ENCODE results near the gene GYG1.
A peak's percentile ranks its signal among the peaks of the same experiment; 100 is the strongest.

The GYG1 gene

GRCh38 chr3:149023951-149024350 is 32.6 kb downstream of the GYG1 start:
- CTCF ChIA-PET, result no interaction called here
- 100% methylated on average over 2 of the region's 3 CpGs for WGBS (ENCODE audit: insufficient coverage)
- Histone ChIP-seq H3K4me3 (ENCODE audit: control insufficient read depth in 1 of 7, extremely low read depth in 1 of 7, insufficient read depth in 4 of 7, low read depth in 2 of 7, low read length in 6 of 7) (no peak overlapping the region), H3K27me3 (replicated peaks in 2 of 5; ENCODE audit: control insufficient read depth in 4 of 5, insufficient read depth in 5 of 5, low read length in 4 of 5) (no peaks in the 10 kb centered on the region), H3K9me3 (ENCODE audit: control extremely low read depth in 1 of 5, control insufficient read depth in 4 of 5, insufficient read depth in 2 of 5, low read depth in 1 of 5, low read length in 4 of 5) (peaks cover 0 to 9% (median 3%) of the 10 kb centered on the region in 5 experiments), H3K4me1 (ENCODE audit: control extremely low read depth in 1 of 4, control insufficient read depth in 4 of 4, insufficient read depth in 4 of 4, low read length in 3 of 4) (no peaks in the 10 kb centered on the region), H3K27ac (ENCODE audit: insufficient read depth in 1 of 2, low read depth in 1 of 2, low read length in 2 of 2, poor library complexity in 1 of 2, severe bottlenecking in 2 of 2) (no peak overlapping the region), H3K36me3 (ENCODE audit: control insufficient read depth in 4 of 4, insufficient read depth in 4 of 4, low read length in 3 of 4) (peaks cover 14 to 76% (median 54%) of the 10 kb centered on the region in 4 experiments)
- DNase-seq, result peak in 2 of 3 donors; percentile 4 to 34
- POLR2A ChIA-PET, result no interaction called here

- H3K27ac ChIP-seq (ENCODE audit: insufficient read depth in 1 of 2, low read depth in 1 of 2, low read length in 2 of 2, poor library complexity in 1 of 2, severe bottlenecking in 2 of 2), result no peak overlapping the region
- no peak for DNase-seq
- 86% methylated on average over 1 of the region's 4 CpGs for WGBS (ENCODE audit: insufficient coverage)
- ChIA-PET CTCF (interaction anchor here (0.7 to 1.8 kb wide), 3 partner anchors 12 to 72 kb away, joined by 3 to 6 read pairs (median 3); no protein-coding TSS in a partner anchor), POLR2A (no interaction called here)
- H3K4me1 ChIP-seq (ENCODE audit: control extremely low read depth in 1 of 4, control insufficient read depth in 4 of 4, insufficient read depth in 4 of 4, low read length in 3 of 4), result no peaks in the 10 kb centered on the region
- no peaks in the 10 kb centered on the region for H3K27me3 ChIP-seq (replicated peaks in 2 of 5; ENCODE audit: control insufficient read depth in 4 of 5, insufficient read depth in 5 of 5, low read length in 4 of 5)
- peaks cover 16 to 70% (median 53%) of the 10 kb centered on the region in 4 experiments for H3K36me3 ChIP-seq (ENCODE audit: control insufficient read depth in 4 of 4, insufficient read depth in 4 of 4, low read length in 3 of 4)
- H3K9me3 ChIP-seq (ENCODE audit: control extremely low read depth in 1 of 5, control insufficient read depth in 4 of 5, insufficient read depth in 2 of 5, low read depth in 1 of 5, low read length in 4 of 5), result peaks cover 0 to 9% (median 3%) of the 10 kb centered on the region in 5 experiments
- no peak overlapping the region for H3K4me3 ChIP-seq (ENCODE audit: control insufficient read depth in 1 of 7, extremely low read depth in 1 of 7, insufficient read depth in 4 of 7, low read depth in 2 of 7, low read length in 6 of 7)
Measured at GRCh38 chr3:149026718-149027117, 35.4 kb downstream of the GYG1 start.

DNA sequence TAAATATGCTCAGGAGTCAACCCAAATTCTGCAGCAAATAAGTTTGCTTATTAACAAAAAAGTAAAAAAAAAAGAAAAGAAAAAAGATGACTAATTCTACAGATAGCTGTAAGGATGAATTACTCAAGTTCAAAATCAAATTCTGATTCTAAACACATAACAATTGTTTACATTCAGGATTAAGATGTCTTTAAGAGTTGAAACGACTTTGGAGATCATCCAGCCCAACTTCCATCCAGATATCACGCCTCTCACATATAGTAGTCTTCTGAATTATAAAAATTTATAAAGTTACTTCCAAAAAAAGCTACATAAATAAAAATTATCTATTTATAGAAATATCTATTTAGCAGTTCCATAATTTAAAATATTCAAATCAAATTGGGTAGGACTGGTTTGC is 39.8 kb downstream of the GYG1 start:
- ChIA-PET POLR2A (no interaction called here), CTCF (interaction anchor here (0.9 to 1.5 kb wide), 3 partner anchors 9 to 11 kb away, joined by 3 to 4 read pairs (median 4); no protein-coding TSS in a partner anchor)
- no peaks in the 10 kb centered on the region for H3K9me3 ChIP-seq (ENCODE audit: control extremely low read depth in 1 of 5, control insufficient read depth in 4 of 5, insufficient read depth in 2 of 5, low read depth in 1 of 5, low read length in 4 of 5)
- no peaks in the 10 kb centered on the region for H3K27me3 ChIP-seq (replicated peaks in 2 of 5; ENCODE audit: control insufficient read depth in 4 of 5, insufficient read depth in 5 of 5, low read length in 4 of 5)
- no peak overlapping the region for H3K27ac ChIP-seq (ENCODE audit: insufficient read depth in 1 of 2, low read depth in 1 of 2, low read length in 2 of 2, poor library complexity in 1 of 2, severe bottlenecking in 2 of 2)
- no peaks in the 10 kb centered on the region for H3K4me1 ChIP-seq (ENCODE audit: control extremely low read depth in 1 of 4, control insufficient read depth in 4 of 4, insufficient read depth in 4 of 4, low read length in 3 of 4)
- DNase-seq, result no peak
- H3K4me3 ChIP-seq (ENCODE audit: control insufficient read depth in 1 of 7, extremely low read depth in 1 of 7, insufficient read depth in 4 of 7, low read depth in 2 of 7, low read length in 6 of 7), result no peak overlapping the region
- no CpG with 5 or more reads among the region's 2 CpGs for WGBS (ENCODE audit: insufficient coverage)
- H3K36me3 ChIP-seq (ENCODE audit: control insufficient read depth in 4 of 4, insufficient read depth in 4 of 4, low read length in 3 of 4), result peaks cover 5 to 48% (median 29%) of the 10 kb centered on the region in 4 experiments

DNA sequence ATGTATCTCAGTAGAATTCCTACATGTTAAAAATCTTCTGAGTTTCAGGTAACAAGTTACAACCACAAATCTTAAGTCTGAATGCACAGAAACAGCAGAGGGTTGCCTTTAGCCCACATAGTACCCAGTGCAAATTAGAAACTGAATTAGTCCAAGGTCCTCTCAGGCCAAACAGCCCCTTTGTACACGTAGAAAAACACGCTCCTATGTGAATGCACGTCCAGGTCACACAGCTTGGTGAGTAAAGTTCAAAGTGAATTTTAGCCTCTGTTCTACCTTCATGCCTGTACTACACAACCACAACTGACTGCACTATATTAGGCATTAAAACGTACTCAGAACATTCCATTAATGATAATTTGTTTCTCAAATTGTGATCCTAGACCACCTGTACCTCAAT is 46.3 kb downstream of the GYG1 start:
- 98% methylated on average over 4 of the region's 4 CpGs for WGBS (ENCODE audit: insufficient coverage)
- ChIA-PET POLR2A (no interaction called here), CTCF (interaction anchor here (2.1 kb wide), 1 partner anchor 10 kb away, joined by 9 read pairs; no protein-coding TSS in a partner anchor)
- no peaks in the 10 kb centered on the region for H3K4me1 ChIP-seq (ENCODE audit: control extremely low read depth in 1 of 4, control insufficient read depth in 4 of 4, insufficient read depth in 4 of 4, low read length in 3 of 4)
- DNase-seq, result no peak
- no peaks in the 10 kb centered on the region for H3K27me3 ChIP-seq (replicated peaks in 2 of 5; ENCODE audit: control insufficient read depth in 4 of 5, insufficient read depth in 5 of 5, low read length in 4 of 5)
- peaks cover 15 to 64% (median 30%) of the 10 kb centered on the region in 4 experiments for H3K36me3 ChIP-seq (ENCODE audit: control insufficient read depth in 4 of 4, insufficient read depth in 4 of 4, low read length in 3 of 4)
- no peaks in the 10 kb centered on the region for H3K9me3 ChIP-seq (ENCODE audit: control extremely low read depth in 1 of 5, control insufficient read depth in 4 of 5, insufficient read depth in 2 of 5, low read depth in 1 of 5, low read length in 4 of 5)
- H3K4me3 ChIP-seq (ENCODE audit: control insufficient read depth in 1 of 7, extremely low read depth in 1 of 7, insufficient read depth in 4 of 7, low read depth in 2 of 7, low read length in 6 of 7), result no peak overlapping the region
- no peak overlapping the region for H3K27ac ChIP-seq (ENCODE audit: insufficient read depth in 1 of 2, low read depth in 1 of 2, low read length in 2 of 2, poor library complexity in 1 of 2, severe bottlenecking in 2 of 2)

GRCh38 chr3:149038322-149038721 is 47.0 kb downstream of the GYG1 start:
- Histone ChIP-seq H3K4me3 (ENCODE audit: control insufficient read depth in 1 of 7, extremely low read depth in 1 of 7, insufficient read depth in 4 of 7, low read depth in 2 of 7, low read length in 6 of 7) (no peak overlapping the region), H3K36me3 (ENCODE audit: control insufficient read depth in 4 of 4, insufficient read depth in 4 of 4, low read length in 3 of 4) (peaks cover 15 to 61% (median 30%) of the 10 kb centered on the region in 4 experiments), H3K27me3 (replicated peaks in 2 of 5; ENCODE audit: control insufficient read depth in 4 of 5, insufficient read depth in 5 of 5, low read length in 4 of 5) (no peaks in the 10 kb centered on the region), H3K9me3 (ENCODE audit: control extremely low read depth in 1 of 5, control insufficient read depth in 4 of 5, insufficient read depth in 2 of 5, low read depth in 1 of 5, low read length in 4 of 5) (no peaks in the 10 kb centered on the region), H3K4me1 (ENCODE audit: control extremely low read depth in 1 of 4, control insufficient read depth in 4 of 4, insufficient read depth in 4 of 4, low read length in 3 of 4) (no peaks in the 10 kb centered on the region), H3K27ac (ENCODE audit: insufficient read depth in 1 of 2, low read depth in 1 of 2, low read length in 2 of 2, poor library complexity in 1 of 2, severe bottlenecking in 2 of 2) (no peak overlapping the region)
- no CpG with 5 or more reads among the region's 2 CpGs for WGBS (ENCODE audit: insufficient coverage)
- ChIA-PET CTCF (interaction anchor here (2.1 kb wide), 1 partner anchor 9 kb away, joined by 9 read pairs; no protein-coding TSS in a partner anchor), POLR2A (no interaction called here)
- DNase-seq, result no peak

DNA sequence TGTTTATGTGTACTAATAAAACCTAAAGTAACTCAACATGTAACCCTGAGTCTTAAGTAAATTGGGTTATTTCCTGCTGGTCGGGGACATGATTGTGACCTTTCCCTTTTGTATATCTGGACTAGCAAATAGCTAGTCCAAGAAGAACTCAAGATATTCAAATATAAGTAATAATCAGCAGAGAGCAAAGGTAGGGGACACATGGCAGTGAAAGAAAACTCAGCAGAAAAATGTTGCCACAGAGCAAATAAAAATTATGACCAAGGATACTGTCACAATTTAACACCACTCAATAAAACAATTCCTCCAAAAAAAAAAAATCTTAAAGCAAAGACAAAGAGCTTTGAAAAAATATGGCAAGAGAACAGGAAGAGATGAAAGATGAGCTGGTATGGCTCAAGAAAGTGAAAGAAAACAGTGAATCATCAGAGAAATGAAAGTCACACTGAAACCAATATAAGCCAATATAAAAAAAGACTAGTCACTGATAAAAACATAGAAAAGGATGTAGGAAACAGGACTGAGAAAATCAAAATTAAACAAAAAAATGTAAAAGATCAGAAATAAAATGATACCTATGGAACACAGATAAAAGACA is 51.5 kb downstream of the GYG1 start:
- peak in 2 of 3 donors; percentile 18 to 27 for DNase-seq
- peaks cover 14 to 70% (median 34%) of the 10 kb centered on the region in 4 experiments for H3K36me3 ChIP-seq (ENCODE audit: control insufficient read depth in 4 of 4, insufficient read depth in 4 of 4, low read length in 3 of 4)
- H3K4me1 ChIP-seq (ENCODE audit: control extremely low read depth in 1 of 4, control insufficient read depth in 4 of 4, insufficient read depth in 4 of 4, low read length in 3 of 4), result no peaks in the 10 kb centered on the region
- no peaks in the 10 kb centered on the region for H3K27me3 ChIP-seq (replicated peaks in 2 of 5; ENCODE audit: control insufficient read depth in 4 of 5, insufficient read depth in 5 of 5, low read length in 4 of 5)
- H3K9me3 ChIP-seq (ENCODE audit: control extremely low read depth in 1 of 5, control insufficient read depth in 4 of 5, insufficient read depth in 2 of 5, low read depth in 1 of 5, low read length in 4 of 5), result no peaks in the 10 kb centered on the region
- ChIA-PET POLR2A (no interaction called here), CTCF (interaction anchor here (0.9 to 1.5 kb wide), 5 partner anchors 12 to 33 kb away, joined by 3 to 6 read pairs (median 4); no protein-coding TSS in a partner anchor)
- peak overlapping the region in 1 of 2 experiments; percentile 11 for H3K27ac ChIP-seq (ENCODE audit: insufficient read depth in 1 of 2, low read depth in 1 of 2, low read length in 2 of 2, poor library complexity in 1 of 2, severe bottlenecking in 2 of 2)
- 80% methylated on average over 1 of the region's 1 CpG for WGBS (ENCODE audit: insufficient coverage)
- no peak overlapping the region for H3K4me3 ChIP-seq (ENCODE audit: control insufficient read depth in 1 of 7, extremely low read depth in 1 of 7, insufficient read depth in 4 of 7, low read depth in 2 of 7, low read length in 6 of 7)

- H3K4me1 ChIP-seq (ENCODE audit: control extremely low read depth in 1 of 4, control insufficient read depth in 4 of 4, insufficient read depth in 4 of 4, low read length in 3 of 4), result no peaks in the 10 kb centered on the region
- no peaks in the 10 kb centered on the region for H3K27me3 ChIP-seq (replicated peaks in 2 of 5; ENCODE audit: control insufficient read depth in 4 of 5, insufficient read depth in 5 of 5, low read length in 4 of 5)
- DNase-seq, result no peak
- no peaks in the 10 kb centered on the region for H3K9me3 ChIP-seq (ENCODE audit: control extremely low read depth in 1 of 5, control insufficient read depth in 4 of 5, insufficient read depth in 2 of 5, low read depth in 1 of 5, low read length in 4 of 5)
- H3K4me3 ChIP-seq (ENCODE audit: control insufficient read depth in 1 of 7, extremely low read depth in 1 of 7, insufficient read depth in 4 of 7, low read depth in 2 of 7, low read length in 6 of 7), result no peak overlapping the region
- POLR2A ChIA-PET, result no interaction called here
- H3K27ac ChIP-seq (ENCODE audit: insufficient read depth in 1 of 2, low read depth in 1 of 2, low read length in 2 of 2, poor library complexity in 1 of 2, severe bottlenecking in 2 of 2), result no peak overlapping the region
- H3K36me3 ChIP-seq (ENCODE audit: control insufficient read depth in 4 of 4, insufficient read depth in 4 of 4, low read length in 3 of 4), result peaks cover 16 to 62% (median 37%) of the 10 kb centered on the region in 4 experiments
- CTCF ChIA-PET, result interaction anchor here (1.0 to 1.5 kb wide), 3 partner anchors 14 to 411 kb away, joined by 3 to 4 read pairs (median 4); no protein-coding TSS in a partner anchor
- 96% methylated on average over 5 of the region's 5 CpGs for WGBS (ENCODE audit: insufficient coverage)
Measured at GRCh38 chr3:149044339-149045083, 53.2 kb downstream of the GYG1 start.
